IMR-90 (cell line): ENCODE data around the gene ZNF396. TPM values are rescaled to one million over a fixed set of nuclear protein-coding genes. Genes with fewer than 3 reads are reported as not detected.
A peak's percentile ranks its signal among the peaks of the same experiment; 100 is the strongest.

ENCODE experiments used
- ATAC-seq: fragments of 200-7000 bp; cut with Tn5 transposase; 2 replicates; pipeline ENCODE4 v1.9.1; 2020; ENCODE audit warnings: low read depth, mild to moderate bottlenecking, moderate library complexity
- BruUV-seq: library from RNA; stranded (reverse); fragments of 400-500 nt; replicated peaks from 2 replicates; lab custom pipeline; 2021; lab: Mats Ljungman, UMichigan
- CTCF ChIA-PET: fragments of 300-600 bp; formaldehyde crosslinking; extraction: SDS; loops from one replicate; lab custom pipeline; 2021; ENCODE audit warnings: antibody characterized with exemption; lab: Yijun Ruan, JAX
- POLR2A ChIA-PET: fragments of 300-600 bp; sonication (Branson Sonifier 250); formaldehyde crosslinking; loops from one replicate; lab custom pipeline; 2022; ENCODE audit warnings: antibody characterized with exemption; ENCODE audit not compliant: unreplicated experiment; lab: Charles Lee
- DNase-seq: peaks from one replicate; pipeline ENCODE4 v3.0.0; 2013
- H2AFZ ChIP-seq: replicated peaks from 2 replicates; pipeline ENCODE3; 2013; ENCODE audit warnings: low read length, mild to moderate bottlenecking; ENCODE audit not compliant: poor library complexity
- H2AK5ac ChIP-seq: 2 replicates; pipeline ENCODE4 v1.6.1; 2013; ENCODE audit warnings: low read depth, low read length, inconsistent platforms
- H2AK9ac ChIP-seq: replicated peaks from 2 replicates; pipeline ENCODE3; 2013; ENCODE audit warnings: mild to moderate bottlenecking, low read depth, low read length, moderate library complexity; ENCODE audit not compliant: poor library complexity
- H2BK120ac ChIP-seq: 2 replicates; pipeline ENCODE4 v1.6.1; 2013; ENCODE audit warnings: low read depth, low read length, inconsistent platforms
- H2BK15ac ChIP-seq: 3 replicates; pipeline ENCODE4 v1.6.1; 2013; ENCODE audit warnings: low read depth, low read length, inconsistent platforms
- H2BK20ac ChIP-seq: 2 replicates; pipeline ENCODE4 v1.6.1; 2013; ENCODE audit warnings: low read depth, mild to moderate bottlenecking, inconsistent platforms, low read length, moderate library complexity
- H2BK5ac ChIP-seq: 2 replicates; pipeline ENCODE4 v1.6.1; 2013; ENCODE audit warnings: mild to moderate bottlenecking, low read depth, low read length, inconsistent platforms; ENCODE audit not compliant: poor library complexity, severe bottlenecking
- H3K14ac ChIP-seq: replicated peaks from 2 replicates; pipeline ENCODE4 v1.6.1; 2013; ENCODE audit warnings: low read depth, low read length, inconsistent platforms
- H3K18ac ChIP-seq: 2 replicates; pipeline ENCODE4 v1.6.1; 2013; ENCODE audit warnings: low read depth, low read length, control low read depth
- H3K23ac ChIP-seq: 2 replicates; pipeline ENCODE4 v1.6.1; 2013; ENCODE audit warnings: low read depth, low read length, inconsistent platforms
- H3K27ac ChIP-seq: 2 replicates; pipeline ENCODE4 v1.5.1; 2013; ENCODE audit warnings: mild to moderate bottlenecking, control low read depth, low read length; ENCODE audit not compliant: insufficient read depth
- H3K27me3 ChIP-seq: 2 replicates; pipeline ENCODE4 v1.6.1; 2013; ENCODE audit warnings: low read length; ENCODE audit not compliant: control insufficient read depth, insufficient read depth
- H3K36me3 ChIP-seq: 2 replicates; pipeline ENCODE4 v1.6.1; 2013; ENCODE audit warnings: low read length, mixed read lengths; ENCODE audit not compliant: control insufficient read depth, insufficient read depth
- H3K4ac ChIP-seq: 2 replicates; pipeline ENCODE4 v1.6.1; 2013; ENCODE audit warnings: low read depth, low read length, inconsistent platforms
- H3K4me1 ChIP-seq: 2 replicates; pipeline ENCODE4 v1.6.1; 2013; ENCODE audit warnings: low read length, mixed read lengths; ENCODE audit not compliant: control insufficient read depth, insufficient read depth
- H3K4me2 ChIP-seq: 2 replicates; pipeline ENCODE4 v1.6.1; 2013; ENCODE audit warnings: low read depth, mild to moderate bottlenecking, control low read depth, low read length, moderate library complexity
- H3K4me3 ChIP-seq: 2 replicates; pipeline ENCODE4 v1.5.1; 2013; ENCODE audit warnings: low read depth, mild to moderate bottlenecking, control low read depth, low read length, moderate library complexity; ENCODE audit not compliant: insufficient read depth
- H3K56ac ChIP-seq: 2 replicates; pipeline ENCODE4 v1.6.1; 2013; ENCODE audit warnings: low read length, inconsistent platforms; ENCODE audit not compliant: insufficient read depth; ENCODE audit errors: extremely low read depth
- H3K79me1 ChIP-seq, 2 experiments: 2 replicates each; pipeline ENCODE4 v1.6.1; 2013; ENCODE audit warnings: low read length in 2 of 2, inconsistent platforms in 1 of 2, low read depth in 1 of 2
- H3K9ac ChIP-seq: 2 replicates; pipeline ENCODE4 v1.6.1; 2013; ENCODE audit warnings: low read depth, low read length, control low read depth
- H3K9me1 ChIP-seq: 2 replicates; pipeline ENCODE4 v1.6.1; 2013; ENCODE audit warnings: low read length, inconsistent platforms; ENCODE audit not compliant: insufficient read depth
- H3K9me3 ChIP-seq: 2 replicates; pipeline ENCODE4 v1.6.1; 2013; ENCODE audit warnings: low read length; ENCODE audit not compliant: control insufficient read depth, insufficient read depth
- H4K20me1 ChIP-seq: 2 replicates; pipeline ENCODE4 v1.6.1; 2013; ENCODE audit warnings: low read length, inconsistent platforms; ENCODE audit not compliant: insufficient read depth
- H4K5ac ChIP-seq: 2 replicates; pipeline ENCODE4 v1.6.1; 2013; ENCODE audit warnings: mild to moderate bottlenecking, low read depth, low read length, control low read depth
- H4K8ac ChIP-seq, 2 experiments: 2 replicates each; pipeline ENCODE4 v1.6.1; 2013; ENCODE audit warnings: low read depth in 2 of 2, low read length in 2 of 2, control low read depth in 1 of 2, inconsistent platforms in 1 of 2
- H4K91ac ChIP-seq: 2 replicates; pipeline ENCODE4 v1.6.1; 2013; ENCODE audit warnings: low read depth, low read length, inconsistent platforms; ENCODE audit not compliant: insufficient read depth
- BHLHE40 ChIP-seq: fragments of 150-350 bp; IDR thresholded peaks from 2 replicates; pipeline ENCODE4 v1.6.1; 2016; ENCODE audit warnings: mild to moderate bottlenecking, low read depth, low read length
- CEBPB ChIP-seq: IDR thresholded peaks from 2 replicates; pipeline ENCODE4 v1.6.1; 2012; ENCODE audit warnings: low read depth, low read length, improper control_type of control experiment
- CHD1 ChIP-seq: IDR thresholded peaks from 2 replicates; pipeline ENCODE4 v1.6.1; 2012; ENCODE audit warnings: low read depth, low read length, improper control_type of control experiment
- ELK1 ChIP-seq: fragments of 150-350 bp; IDR thresholded peaks from 2 replicates; pipeline ENCODE4 v1.6.1; 2016; ENCODE audit warnings: low read depth, mild to moderate bottlenecking, low read length, moderate library complexity, borderline replicate concordance
- FOS ChIP-seq: fragments of 150-350 bp; IDR thresholded peaks from 2 replicates; pipeline ENCODE4 v1.6.1; 2016; ENCODE audit warnings: low read depth, low read length
- MAFK ChIP-seq: IDR thresholded peaks from 2 replicates; pipeline ENCODE4 v1.6.1; 2012; ENCODE audit warnings: low read depth, low read length, improper control_type of control experiment
- MAZ ChIP-seq: IDR thresholded peaks from 2 replicates; pipeline ENCODE4 v1.6.1; 2012; ENCODE audit warnings: low read depth, mild to moderate bottlenecking, low read length, improper control_type of control experiment, moderate library complexity, borderline replicate concordance
- MXI1 ChIP-seq: IDR thresholded peaks from 2 replicates; pipeline ENCODE4 v1.6.1; 2012; ENCODE audit warnings: low read depth, mild to moderate bottlenecking, low read length, moderate library complexity, borderline replicate concordance
- NFE2L2 ChIP-seq: fragments of 150-350 bp; IDR thresholded peaks from 2 replicates; pipeline ENCODE4 v1.6.1; 2016; ENCODE audit warnings: low read depth, mild to moderate bottlenecking, low read length
- POLR2A ChIP-seq: IDR thresholded peaks from 2 replicates; pipeline ENCODE4 v1.6.1; 2012; ENCODE audit warnings: mild to moderate bottlenecking, low read depth, low read length
- RAD21 ChIP-seq: IDR thresholded peaks from 2 replicates; pipeline ENCODE4 v1.6.1; 2012; ENCODE audit warnings: low read length, improper control_type of control experiment
- RCOR1 ChIP-seq: IDR thresholded peaks from 2 replicates; pipeline ENCODE4 v1.6.1; 2012; ENCODE audit warnings: mild to moderate bottlenecking, low read length, improper control_type of control experiment; ENCODE audit not compliant: insufficient replicate concordance
- RFX5 ChIP-seq: IDR thresholded peaks from 2 replicates; pipeline ENCODE4 v1.8.0; 2012; ENCODE audit warnings: low read depth, mild to moderate bottlenecking, low read length, moderate library complexity
- SMC3 ChIP-seq: fragments of 150-350 bp; IDR thresholded peaks from 2 replicates; pipeline ENCODE4 v1.6.1; 2016; ENCODE audit warnings: low read depth, mild to moderate bottlenecking, antibody characterized with exemption, low read length, moderate library complexity
- WGBS, 2 experiments: methylation state at CpG; one replicate each; pipeline versions ENCODE4 v1.1.5 to v1.1.7; 2013; ENCODE audit warnings: missing lambda C conversion rate in 2 of 2; ENCODE audit not compliant: insufficient read length in 1 of 2; ENCODE audit errors: extremely low coverage in 2 of 2; 5-methylcytosine and 5-hydroxymethylcytosine counted together
- dilution Hi-C: fragments of 300-500 bp; cut with HindIII; formaldehyde crosslinking; loops from one replicate; pipeline ENCODE4 v1.14.3; 2018; ENCODE audit warnings: low sequenced_read_pairs; ENCODE audit not compliant: unreplicated experiment
- in situ Hi-C: fragments of 300-500 bp; cut with MboI; formaldehyde crosslinking; loops from 3 replicates; pipeline ENCODE4 v1.14.3; 2019; ENCODE audit warnings: low sequenced_read_pairs, inconsistent platforms, mixed read lengths
- intact Hi-C: fragments of 100-400 bp; cut with micrococcal nuclease; formaldehyde crosslinking; loops from 2 replicates; pipeline ENCODE4 v1.10.0; 2022
- polyA plus RNA-seq, 3 experiments: library from polyadenylated mRNA; depleted of rRNA; stranded (reverse); fragments of >200 nt; gene quantifications; 2 replicates each; pipeline ENCODE4 v1.2.3, GENCODE V29; 2012; ENCODE audit warnings: low replicate concordance in 1 of 3
- total RNA-seq: library from RNA; depleted of rRNA; stranded (reverse); fragments of >200 nt; gene quantifications from 2 replicates; pipeline ENCODE4 v1.2.3, GENCODE V29; 2012
- TF ChIP-seq, protein P1 (sequence below): conservative IDR thresholded peaks from 2 replicates; pipeline ENCODE4 v1.5.1; 2012; ENCODE audit warnings: mild to moderate bottlenecking, low read depth, low read length, improper control_type of control experiment

The ZNF396 gene
- total and polyA plus RNA-seq, 2 of the 4 experiments (the other 2 are of a cell fraction), result 0.26 to 0.54 TPM

DNA sequence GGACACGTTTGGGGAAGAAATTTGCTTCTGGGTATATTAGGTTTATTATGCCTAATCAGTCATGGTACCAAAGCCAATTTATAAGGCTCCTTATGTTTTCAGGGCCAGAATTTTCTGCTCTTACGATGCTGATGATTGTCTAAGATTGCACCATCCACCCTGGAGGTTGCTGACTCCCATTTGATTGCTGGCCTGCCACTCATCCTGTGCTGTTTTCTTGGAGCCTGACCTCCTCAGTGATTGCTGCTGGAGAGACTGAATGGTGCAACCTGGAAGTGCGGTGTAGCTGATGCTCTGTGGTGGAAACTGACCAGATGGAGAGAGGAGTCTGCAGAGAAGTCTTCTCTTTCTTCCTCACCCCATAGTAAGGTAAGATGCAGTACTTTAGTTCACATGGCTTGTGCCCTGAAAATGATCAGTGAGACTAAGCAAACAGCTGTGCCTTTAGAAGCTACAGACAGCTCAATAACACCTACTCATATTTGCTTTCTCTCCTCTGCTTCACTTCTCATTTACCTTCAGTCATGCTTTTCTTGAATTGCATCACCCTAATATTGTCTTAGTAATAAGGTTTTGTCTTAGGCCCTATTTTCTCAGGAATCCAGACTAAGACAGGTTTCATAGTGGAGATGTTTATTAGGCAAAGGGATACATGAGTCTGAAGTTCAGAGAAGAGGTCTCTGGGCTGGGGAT lies 50.3 kb downstream of the ZNF396 start:
- H3K9me1 ChIP-seq, result peaks cover 4% of the 10 kb centered on the region; the same call in 1 of the 2 replicates
- H2AK5ac ChIP-seq, result 0 out of 2 replicates have a peak overlapping the region, but pooled peaks have one; percentile 33
- no peaks in the 10 kb centered on the region for H4K20me1 ChIP-seq
- H2BK15ac ChIP-seq, result no peak overlapping the region
- H4K8ac ChIP-seq, result no peak overlapping the region
- H3K79me1 ChIP-seq, result no peaks in the 10 kb centered on the region; a peak in 1 of 4 replicates
- H2BK5ac ChIP-seq, result peak overlapping the region; percentile 5
- ChIA-PET POLR2A (no interaction called here), CTCF (no interaction called here)
- H3K23ac ChIP-seq, result no peak overlapping the region
- ATAC-seq (no peak), DNase-seq (no peak)
- 0 out of 2 replicates have a peak, but pooled peaks cover 4% of the 10 kb centered on the region for H3K9me3 ChIP-seq
- no peak overlapping the region for H2AFZ ChIP-seq
- no peak overlapping the region for H3K56ac ChIP-seq
- in situ Hi-C loops, result no loop called here
- H3K14ac ChIP-seq, result no peak overlapping the region
- no peak overlapping the region for H3K4me3 ChIP-seq
- H3K4me1 ChIP-seq, result peaks cover 2% of the 10 kb centered on the region; the same call in 1 of the 2 replicates
- BruUV-seq, result no TSS peak
- no peak overlapping the region for H3K9ac ChIP-seq
- H3K27ac ChIP-seq, result no peak overlapping the region
- H2BK120ac ChIP-seq, result 0 out of 2 replicates have a peak overlapping the region, but pooled peaks have one; percentile 30
- intact Hi-C loops, result no loop called here
- no peak overlapping the region; the same call in 1 of the 2 replicates for H4K91ac ChIP-seq
- H3K4me2 ChIP-seq, result no peak overlapping the region
- no CpG with 5 or more reads among the region's 3 CpGs for WGBS, 2 experiments
- no peak overlapping the region for H4K5ac ChIP-seq
- no peaks in the 10 kb centered on the region for H3K27me3 ChIP-seq
- no peak overlapping the region for H3K18ac ChIP-seq
- dilution Hi-C loops, result no loop called here
- H2BK20ac ChIP-seq, result no peak overlapping the region
- H3K4ac ChIP-seq, result no peak overlapping the region; the same call in 1 of the 2 replicates
- no peaks in the 10 kb centered on the region for H3K36me3 ChIP-seq
- H2AK9ac ChIP-seq, result no peak overlapping the region
- TF ChIP-seq ELK1 (no peak), MAZ (no peak), FOS (no peak), POLR2A (no peak), NFE2L2 (no peak), SMC3 (no peak), RFX5 (no peak), RCOR1 (no peak), MXI1 (no peak), MAFK (no peak), CEBPB (no peak), RAD21 (no peak), CHD1 (no peak), BHLHE40 (no peak)
- TF ChIP-seq, protein P1, sequence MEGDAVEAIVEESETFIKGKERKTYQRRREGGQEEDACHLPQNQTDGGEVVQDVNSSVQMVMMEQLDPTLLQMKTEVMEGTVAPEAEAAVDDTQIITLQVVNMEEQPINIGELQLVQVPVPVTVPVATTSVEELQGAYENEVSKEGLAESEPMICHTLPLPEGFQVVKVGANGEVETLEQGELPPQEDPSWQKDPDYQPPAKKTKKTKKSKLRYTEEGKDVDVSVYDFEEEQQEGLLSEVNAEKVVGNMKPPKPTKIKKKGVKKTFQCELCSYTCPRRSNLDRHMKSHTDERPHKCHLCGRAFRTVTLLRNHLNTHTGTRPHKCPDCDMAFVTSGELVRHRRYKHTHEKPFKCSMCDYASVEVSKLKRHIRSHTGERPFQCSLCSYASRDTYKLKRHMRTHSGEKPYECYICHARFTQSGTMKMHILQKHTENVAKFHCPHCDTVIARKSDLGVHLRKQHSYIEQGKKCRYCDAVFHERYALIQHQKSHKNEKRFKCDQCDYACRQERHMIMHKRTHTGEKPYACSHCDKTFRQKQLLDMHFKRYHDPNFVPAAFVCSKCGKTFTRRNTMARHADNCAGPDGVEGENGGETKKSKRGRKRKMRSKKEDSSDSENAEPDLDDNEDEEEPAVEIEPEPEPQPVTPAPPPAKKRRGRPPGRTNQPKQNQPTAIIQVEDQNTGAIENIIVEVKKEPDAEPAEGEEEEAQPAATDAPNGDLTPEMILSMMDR, result no peak
